DMS153 treated with DMSO at 0.1 percent for 48 hours (cell line): ENCODE data around the gene KDM1B.
A peak's percentile ranks its signal among the peaks of the same experiment; 100 is the strongest.
"Not testable (repeated sequence)": the region's sequence is repeated elsewhere in the genome, so short reads cannot be mapped to it uniquely, and the experiment has no call there.

ENCODE experiments used
- DNase-seq: peaks from one replicate; lab custom pipeline; 2025; ENCODE audit not compliant: unreplicated experiment; lab: John Stamatoyannopoulos, UW

The KDM1B gene

DNA sequence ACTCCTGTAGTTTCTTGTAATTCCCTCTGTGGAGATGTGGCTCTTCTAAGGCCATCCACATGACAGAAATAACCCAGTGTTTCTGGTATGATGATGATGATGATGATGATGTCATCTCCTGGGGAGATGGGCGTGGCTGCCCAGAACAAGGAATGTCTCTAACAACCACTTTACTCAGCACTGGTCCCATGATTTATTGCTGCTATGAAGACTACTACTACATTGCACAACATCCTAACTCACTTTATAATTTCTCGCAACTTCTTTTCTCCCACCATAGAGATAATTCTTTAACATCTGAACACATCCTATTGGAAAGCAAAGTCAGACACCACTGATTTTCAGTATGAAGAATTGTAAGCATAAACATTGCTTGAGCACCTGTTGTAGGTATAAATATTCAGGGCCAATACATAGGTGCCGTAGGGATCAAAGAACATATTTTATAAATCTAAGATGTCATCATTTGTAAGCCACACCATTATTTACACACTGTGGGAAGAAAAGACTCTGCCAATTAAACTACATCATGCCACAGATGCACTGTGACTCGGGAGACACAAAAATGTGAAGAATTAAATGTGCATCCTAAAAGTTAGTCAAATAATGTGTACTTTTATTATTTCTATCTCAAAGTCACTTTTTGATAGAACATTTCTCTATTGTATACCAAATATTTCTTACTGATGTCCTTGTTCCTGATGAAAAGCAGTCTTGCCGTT lies 6.8 kb upstream of the KDM1B start:
- no peak for DNase-seq

DNA sequence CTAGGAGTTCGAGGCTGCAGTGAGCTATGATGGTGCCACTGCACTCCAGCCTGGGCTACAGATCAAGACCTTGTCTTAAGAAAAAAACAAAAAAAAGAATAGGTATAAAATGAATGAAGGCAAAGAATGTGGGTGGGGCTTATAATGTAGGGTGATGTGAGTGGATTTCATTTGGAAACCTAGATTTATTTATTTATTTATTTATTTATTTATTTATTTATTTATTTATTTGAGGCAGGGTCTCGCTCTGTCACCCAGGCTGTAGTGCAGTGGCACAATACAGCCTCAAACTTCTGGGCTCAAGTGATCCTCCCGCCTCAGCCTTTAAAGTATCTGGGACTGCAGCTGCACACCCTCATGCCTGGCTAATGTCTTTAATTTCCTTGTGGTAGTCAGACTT lies 3.8 kb upstream of the KDM1B start:
- not testable (repeated sequence) for DNase-seq

DNA sequence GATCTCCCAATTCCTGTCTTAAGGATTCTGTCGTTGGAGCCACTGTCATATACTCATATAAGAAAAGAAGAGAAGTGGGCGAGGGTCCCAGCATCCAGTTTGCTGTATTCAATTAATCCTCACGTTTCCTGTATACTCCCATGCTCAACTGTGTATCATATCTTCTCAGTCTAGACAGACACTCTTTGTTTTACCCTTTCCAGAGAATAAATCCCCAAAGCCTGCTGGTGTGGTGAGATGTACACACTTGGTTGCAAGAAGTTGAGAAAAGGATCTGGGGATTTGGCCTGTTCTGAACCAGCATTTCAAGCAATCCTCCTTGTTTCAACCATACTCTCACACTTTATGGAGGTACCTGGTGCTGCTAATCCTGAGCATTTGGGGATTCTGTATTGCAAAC lies 3.4 kb upstream of the KDM1B start:
- no peak for DNase-seq

- DNase-seq, result no peak
Observed at GRCh38 chr6:18153311-18153703, 1.9 kb upstream of the KDM1B start.

DNA sequence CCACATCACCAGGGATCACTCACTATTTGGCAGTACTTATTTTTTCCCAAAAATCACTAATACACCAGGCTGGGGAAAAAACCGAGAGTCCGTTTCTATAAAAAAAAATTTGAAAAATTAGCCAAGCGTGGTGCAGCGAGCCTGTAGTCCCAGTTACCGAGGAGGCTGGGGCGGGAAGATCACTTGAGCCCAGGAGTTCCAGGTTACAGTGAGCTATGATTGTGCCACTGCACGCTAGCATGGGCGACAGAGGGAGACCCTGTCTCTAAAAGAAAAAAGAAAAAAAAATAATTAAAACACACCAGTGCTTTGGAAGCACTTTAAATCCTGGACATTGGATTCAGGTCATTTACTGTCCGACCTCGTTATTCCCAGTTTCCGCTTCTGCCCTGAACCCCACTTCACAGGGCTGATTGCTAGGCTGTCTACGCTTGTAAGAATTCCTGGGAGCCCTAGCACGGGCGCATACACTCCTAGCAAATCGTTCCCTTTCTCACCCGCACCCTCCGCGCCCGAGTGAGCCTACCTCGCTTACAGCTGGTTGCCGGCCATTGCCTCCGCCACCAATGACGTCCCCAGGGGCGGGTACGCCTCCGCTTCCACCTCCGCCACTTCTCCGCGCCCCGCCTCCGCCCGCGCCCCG lies 594 bp upstream of the KDM1B start, which contains the start of gene TPMT:
TSS of gene TPMT (minus strand) at position 571 of the 643 bp plus-strand sequence. CDS start 5,950 bp downstream, outside the sequence.
- no peak for DNase-seq

DNA sequence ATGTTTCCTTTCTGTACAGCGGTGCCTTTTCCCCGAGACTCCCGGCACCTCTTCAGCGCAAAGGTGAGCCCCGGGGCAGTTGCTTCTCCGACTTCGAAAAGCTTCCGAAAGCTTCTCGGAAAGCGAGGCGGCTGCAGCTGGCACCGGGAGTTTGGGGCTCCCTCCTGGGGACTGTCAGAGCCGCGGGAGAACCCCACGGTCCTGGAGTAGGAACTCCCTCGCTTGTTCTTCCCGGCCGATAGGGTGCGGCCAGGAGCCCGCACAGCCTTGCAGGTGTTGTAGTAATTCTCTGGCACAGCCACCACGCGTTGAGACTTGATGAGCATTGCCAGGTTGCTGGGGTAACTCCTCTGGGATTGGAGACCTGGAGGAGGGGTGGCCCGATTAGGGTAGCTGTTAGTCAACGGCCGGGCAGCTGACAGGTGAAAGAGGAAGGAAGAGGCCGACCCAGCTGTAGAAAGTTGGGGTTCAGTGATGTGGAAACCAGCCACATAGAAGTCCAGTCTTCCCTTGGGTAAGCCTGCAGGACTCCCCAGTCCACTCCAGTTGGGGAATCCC lies 721 bp downstream of the KDM1B start:
- DNase-seq, result peak; percentile 57

GRCh38 chr6:18160911-18161310 lies 5.7 kb downstream of the KDM1B start:
- DNase-seq, result no peak

GRCh38 chr6:18161431-18161830 lies 6.2 kb downstream of the KDM1B start:
- no peak for DNase-seq

DNA sequence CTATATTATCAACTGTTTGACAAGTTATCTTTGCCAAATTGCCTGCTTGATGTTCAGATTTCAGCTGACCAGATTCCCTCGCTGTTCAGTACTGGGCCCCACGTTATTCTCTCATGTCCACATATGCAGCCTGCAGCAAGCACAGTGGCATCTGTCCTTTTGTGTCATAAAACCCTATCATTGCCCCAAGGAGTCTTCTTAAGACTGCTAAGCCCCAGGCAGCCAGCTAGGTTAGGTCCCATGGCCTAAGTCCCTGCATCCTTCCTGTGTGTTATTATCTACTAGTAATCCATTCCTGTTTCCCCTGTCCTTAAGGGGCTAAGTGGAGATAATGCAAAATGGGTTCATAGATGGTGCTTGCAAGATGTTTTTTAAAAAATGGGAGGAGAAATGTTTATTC lies 7.2 kb downstream of the KDM1B start:
- no peak for DNase-seq

DNA sequence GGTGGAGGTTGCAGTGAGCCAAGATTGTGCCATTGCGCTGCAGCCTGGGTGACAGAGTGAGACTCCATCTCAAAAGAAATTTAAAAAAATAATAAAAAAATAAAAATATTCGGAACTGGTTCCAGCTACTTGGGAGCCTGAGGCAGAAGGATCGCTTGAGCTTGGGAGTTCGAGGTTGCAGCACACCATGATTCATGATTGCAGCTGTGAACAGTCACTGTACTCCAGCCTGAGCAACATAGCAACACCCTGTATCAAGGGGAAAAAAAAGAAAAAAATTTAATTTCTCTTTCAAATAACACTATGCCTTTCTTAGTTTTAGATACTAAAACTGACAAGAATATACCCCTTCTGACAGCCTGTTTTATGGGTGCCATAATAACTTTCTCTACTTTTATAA lies 10.5 kb downstream of the KDM1B start:
- DNase-seq, result no peak

GRCh38 chr6:18166312-18167036 lies 11.3 kb downstream of the KDM1B start:
- DNase-seq, result no peak

DNA sequence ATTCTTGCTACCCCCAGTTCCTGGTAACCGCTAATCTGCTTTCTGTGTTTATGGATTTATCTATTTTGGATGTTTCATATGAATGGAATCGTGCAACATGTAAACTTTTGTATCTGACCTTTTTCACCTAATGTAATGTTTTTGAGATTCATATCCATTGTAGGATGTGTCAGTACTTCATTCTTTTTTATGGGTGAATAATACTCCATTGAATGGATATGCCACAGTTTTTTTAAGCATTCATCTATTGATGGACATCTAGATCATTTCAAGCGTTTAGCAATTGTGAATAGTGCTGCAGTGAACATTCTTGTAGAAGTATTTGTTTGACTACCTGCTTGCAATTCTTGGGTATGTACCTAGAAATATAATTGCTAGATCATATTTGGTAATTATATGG lies 13.0 kb downstream of the KDM1B start:
- DNase-seq, result no peak

- no peak for DNase-seq
Observed at GRCh38 chr6:18171871-18172270, 16.6 kb downstream of the KDM1B start.

GRCh38 chr6:18176198-18176597 lies 21.0 kb downstream of the KDM1B start:
- DNase-seq, result not testable (repeated sequence)

GRCh38 chr6:18177286-18177965 lies 22.2 kb downstream of the KDM1B start:
- DNase-seq, result no peak

DNA sequence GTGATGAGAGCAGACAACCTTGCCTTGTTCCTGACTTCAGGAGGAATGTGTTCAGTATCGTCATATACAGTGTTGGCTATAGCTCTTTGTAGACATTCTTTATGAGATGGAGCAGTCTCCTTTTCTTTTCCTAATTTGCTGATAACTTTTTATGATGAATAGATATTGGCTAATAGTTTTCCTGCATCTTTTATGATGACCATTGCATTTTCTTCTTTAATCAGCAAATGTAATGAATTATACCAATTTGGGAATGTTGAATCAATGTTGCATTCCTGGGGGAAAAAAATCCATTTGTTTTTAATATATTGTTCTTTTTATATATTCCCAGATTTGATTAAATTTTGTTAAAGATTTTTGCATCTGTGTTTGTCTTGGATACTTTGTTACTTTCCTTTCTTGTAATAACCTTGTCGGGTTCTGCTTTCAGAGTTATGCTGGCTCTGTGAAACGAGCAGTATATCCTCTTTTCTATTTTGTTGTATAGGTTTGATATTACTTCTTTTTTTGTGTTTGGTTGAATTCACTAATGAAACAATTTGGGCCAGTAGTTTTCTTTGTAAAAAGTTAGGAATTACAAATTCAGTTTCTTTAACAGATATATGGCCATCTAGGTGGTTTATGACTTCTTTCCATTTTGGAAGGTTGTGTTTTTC lies 23.9 kb downstream of the KDM1B start:
- no peak for DNase-seq

DNA sequence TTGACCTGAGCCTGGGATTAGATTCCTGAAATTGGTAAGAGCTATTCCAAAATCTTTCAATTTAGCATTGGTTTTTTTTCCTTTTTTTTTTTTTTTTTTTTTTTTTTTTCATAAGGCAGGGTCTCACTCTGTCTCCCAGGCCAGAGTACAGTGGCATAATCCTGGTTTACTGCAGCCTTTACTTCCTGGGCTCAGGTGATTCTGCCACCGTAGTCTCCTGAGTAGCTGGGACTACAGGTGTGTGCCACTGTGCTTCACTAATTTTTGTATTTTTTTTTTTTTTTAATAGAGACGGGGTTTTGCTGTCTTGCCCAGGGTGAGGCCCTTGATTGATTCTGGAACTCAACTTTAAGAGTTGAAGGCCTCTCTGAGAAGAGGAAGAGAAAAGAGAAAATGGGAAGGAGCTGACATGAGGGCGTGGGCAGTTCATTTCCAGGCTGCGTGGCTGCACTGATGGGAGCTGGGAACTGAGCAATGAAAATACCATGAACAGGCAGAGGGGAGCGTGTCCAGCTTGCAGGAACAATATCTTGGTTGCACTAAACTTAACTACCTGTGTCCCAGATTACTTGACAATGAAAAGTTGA lies 24.6 kb downstream of the KDM1B start:
- DNase-seq, result no peak

- DNase-seq, result no peak
Observed at GRCh38 chr6:18182568-18182967, 27.3 kb downstream of the KDM1B start.

DNA sequence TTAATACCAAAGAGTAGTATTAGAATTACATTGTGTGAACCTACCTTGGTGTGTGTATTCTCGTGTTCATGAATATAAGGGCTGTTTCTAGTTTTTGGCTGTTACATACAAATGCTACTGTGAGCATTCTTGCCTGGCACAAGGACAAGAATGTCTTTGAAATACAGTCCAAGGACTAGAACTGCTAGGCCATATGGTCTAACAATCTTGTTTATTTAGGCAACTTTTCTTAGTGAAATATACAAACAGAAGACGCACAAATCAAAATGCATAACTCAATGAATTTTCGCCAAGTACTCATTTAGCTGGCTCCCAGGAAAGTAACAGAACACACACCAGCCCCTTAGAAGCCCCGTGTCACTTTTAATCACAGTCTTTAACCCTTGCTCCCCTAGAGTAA lies 28.5 kb downstream of the KDM1B start:
- DNase-seq, result no peak

DNA sequence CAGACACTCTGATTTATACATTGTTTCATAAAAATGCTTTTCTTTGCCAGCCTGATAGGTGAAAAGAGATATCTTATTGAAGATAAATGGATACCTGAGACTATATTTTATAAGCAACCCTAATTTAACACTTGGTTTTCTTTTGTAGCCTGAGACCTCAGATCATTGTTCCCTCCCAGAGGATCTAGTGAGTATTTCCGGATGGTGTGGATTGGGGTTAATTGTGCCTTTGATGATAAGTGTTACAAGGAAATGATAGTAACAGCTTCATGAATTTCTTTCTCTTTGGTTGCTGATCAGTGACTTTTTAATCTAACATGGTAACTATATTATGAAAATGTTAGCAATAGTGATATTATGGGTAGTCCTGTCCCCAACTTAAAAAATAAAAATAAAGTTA lies 30.4 kb downstream of the KDM1B start:
- no peak for DNase-seq
